WTC11 (cell line): Measurements from ENCODE around the gene KLRB1. TPM values are rescaled to one million over a fixed set of nuclear protein-coding genes. Genes with fewer than 3 reads are reported as not detected.

Experiments used
- ATAC-seq: fragments of 200-7000 bp; cut with Tn5 transposase; 2 replicates; pipeline ENCODE4 v1.10.0; 2021; ENCODE audit warnings: mild to moderate bottlenecking, moderate library complexity
- CTCF ChIA-PET: fragments of 300-600 bp; sonication (Branson Sonifier 250); formaldehyde crosslinking; loops from one replicate; lab custom pipeline; 2021; ENCODE audit warnings: antibody characterized with exemption; lab: Charles Lee
- POLR2A ChIA-PET: fragments of 350-600 bp; sonication (Branson Sonifier 250); formaldehyde crosslinking; loops from one replicate; lab custom pipeline; 2021; ENCODE audit warnings: antibody characterized with exemption; lab: Charles Lee
- DNase-seq: peaks from one replicate; pipeline ENCODE4 v3.0.0; 2021; ENCODE audit warnings: low spot score
- H3K27ac Mint-ChIP-seq: 2 replicates; pipeline ENCODE4 v1.8.0; 2021; ENCODE audit warnings: mixed read lengths
- H3K27me3 Mint-ChIP-seq: 2 replicates; pipeline ENCODE4 v1.8.0; 2021; ENCODE audit warnings: low read depth, mild to moderate bottlenecking, moderate library complexity, mixed read lengths
- H3K36me3 Mint-ChIP-seq: 2 replicates; pipeline ENCODE4 v1.8.0; 2021; ENCODE audit warnings: mixed read lengths
- H3K4me1 Mint-ChIP-seq: 2 replicates; pipeline ENCODE4 v1.8.0; 2022; ENCODE audit warnings: mixed read lengths
- H3K4me3 Mint-ChIP-seq: 2 replicates; pipeline ENCODE4 v1.8.0; 2021; ENCODE audit warnings: mild to moderate bottlenecking, moderate library complexity, mixed read lengths
- H3K9me3 Mint-ChIP-seq: 2 replicates; pipeline ENCODE4 v1.8.0; 2021; ENCODE audit warnings: mixed read lengths
- CTCF ChIP-seq: fragments of 200-600 bp; IDR thresholded peaks from 2 replicates; pipeline ENCODE4 v1.8.0; 2022; ENCODE audit warnings: antibody characterized with exemption
- ERG ChIP-seq: fragments of 250-450 bp; sonication (Bioruptor Pico); IDR thresholded peaks from 2 replicates; pipeline ENCODE4 v1.8.0; 2021; ENCODE audit warnings: mild to moderate bottlenecking
- MLX ChIP-seq: sonication (generic); formaldehyde crosslinking; IDR thresholded peaks from 2 replicates; pipeline ENCODE4 v1.8.1; 2023; ENCODE audit warnings: mild to moderate bottlenecking, missing genetic modification reagents, moderate library complexity
- MXD4 ChIP-seq: fragments of 250-450 bp; sonication (Bioruptor Pico); IDR thresholded peaks from 2 replicates; pipeline ENCODE4 v1.8.0; 2021; ENCODE audit warnings: mild to moderate bottlenecking, moderate library complexity, borderline replicate concordance
- NFATC4 ChIP-seq: fragments of 250-450 bp; sonication (Bioruptor Pico); IDR thresholded peaks from 2 replicates; pipeline ENCODE4 v1.9.0; 2021; ENCODE audit warnings: mild to moderate bottlenecking
- NR2C2 ChIP-seq: sonication (generic); formaldehyde crosslinking; IDR thresholded peaks from 2 replicates; pipeline ENCODE4 v1.8.0; 2022; ENCODE audit warnings: mild to moderate bottlenecking, missing genetic modification reagents
- PRDM15 ChIP-seq: sonication (generic); formaldehyde crosslinking; IDR thresholded peaks from 2 replicates; pipeline ENCODE4 v1.8.0; 2022; ENCODE audit warnings: missing genetic modification reagents
- ZNF416 ChIP-seq: fragments of 250-450 bp; sonication (Bioruptor Pico); IDR thresholded peaks from 2 replicates; pipeline ENCODE4 v1.9.0; 2021; ENCODE audit warnings: mild to moderate bottlenecking, inconsistent platforms
- ZNF425 ChIP-seq: fragments of 250-450 bp; sonication (Bioruptor Pico); conservative IDR thresholded peaks from 2 replicates; pipeline ENCODE4 v1.9.0; 2021; ENCODE audit warnings: mild to moderate bottlenecking
- total RNA-seq: library from RNA; stranded (reverse); gene quantifications from 3 replicates; pipeline ENCODE4 v1.2.3, GENCODE V29; 2021
- TF ChIP-seq, protein P1 (sequence below): sonication (generic); formaldehyde crosslinking; IDR thresholded peaks from 2 replicates; pipeline ENCODE4 v1.8.1; 2023; ENCODE audit warnings: mild to moderate bottlenecking, missing genetic modification reagents
- TF ChIP-seq, protein P2 (sequence below): sonication (generic); formaldehyde crosslinking; IDR thresholded peaks from 2 replicates; pipeline ENCODE4 v1.8.1; 2022; ENCODE audit warnings: low read depth, missing genetic modification reagents, borderline replicate concordance

The KLRB1 gene
- total RNA-seq, 1 experiment from 2014 or later = not detected

GRCh38 chr12:9636150-9636850, 28.6 kb upstream of the KLRB1 start (continued):
- no peak for TF ChIP-seq ZNF425 (CRISPR knock-in tag)
- no peak for TF ChIP-seq ZNF416

DNA sequence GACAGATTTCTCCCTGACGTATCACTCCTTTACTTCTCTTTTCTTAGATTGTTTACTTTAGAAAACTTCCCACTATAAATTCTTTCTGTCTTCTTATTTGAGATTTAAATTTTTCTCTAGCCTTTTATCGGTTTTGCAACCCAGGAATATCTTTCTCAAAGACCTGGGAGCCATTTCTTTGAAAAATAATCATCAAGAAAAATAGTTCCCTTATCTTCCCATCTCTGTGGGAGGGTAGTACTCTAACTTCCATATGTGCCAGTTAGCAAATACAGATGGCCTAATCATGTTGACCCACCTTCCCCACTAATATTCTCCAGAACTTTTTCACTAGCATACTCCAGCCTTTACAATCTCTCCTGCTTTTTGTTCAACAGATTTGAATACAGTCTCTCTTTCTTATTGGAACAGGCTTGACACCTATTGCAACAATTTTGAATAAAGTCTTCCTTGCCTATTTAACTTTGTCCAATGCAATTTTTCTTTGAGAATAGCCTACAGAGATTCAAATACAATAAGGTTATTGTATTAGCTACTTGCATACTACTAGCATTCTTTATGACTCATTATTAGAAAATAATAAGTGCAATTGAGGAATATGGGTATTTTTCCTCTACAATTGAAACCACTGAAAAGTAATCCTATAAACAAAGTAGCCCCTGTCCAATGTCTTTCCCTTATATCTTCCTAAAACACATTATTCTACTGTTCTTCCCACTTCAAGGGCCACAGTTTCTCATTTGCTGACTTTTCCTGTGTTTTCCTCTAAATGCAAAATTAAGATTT, 27.4 kb upstream of the KLRB1 start:
- H3K9me3 Mint-ChIP-seq = peaks cover 63% of the 10 kb centered on the region
- no peaks in the 10 kb centered on the region; the same call in 1 of the 2 replicates for H3K27me3 Mint-ChIP-seq
- DNase-seq = no peak
- H3K36me3 Mint-ChIP-seq = peaks cover 49% of the 10 kb centered on the region
- POLR2A ChIA-PET = no interaction called here
- no peaks in the 10 kb centered on the region for H3K4me1 Mint-ChIP-seq
- TF ChIP-seq, protein P1, sequence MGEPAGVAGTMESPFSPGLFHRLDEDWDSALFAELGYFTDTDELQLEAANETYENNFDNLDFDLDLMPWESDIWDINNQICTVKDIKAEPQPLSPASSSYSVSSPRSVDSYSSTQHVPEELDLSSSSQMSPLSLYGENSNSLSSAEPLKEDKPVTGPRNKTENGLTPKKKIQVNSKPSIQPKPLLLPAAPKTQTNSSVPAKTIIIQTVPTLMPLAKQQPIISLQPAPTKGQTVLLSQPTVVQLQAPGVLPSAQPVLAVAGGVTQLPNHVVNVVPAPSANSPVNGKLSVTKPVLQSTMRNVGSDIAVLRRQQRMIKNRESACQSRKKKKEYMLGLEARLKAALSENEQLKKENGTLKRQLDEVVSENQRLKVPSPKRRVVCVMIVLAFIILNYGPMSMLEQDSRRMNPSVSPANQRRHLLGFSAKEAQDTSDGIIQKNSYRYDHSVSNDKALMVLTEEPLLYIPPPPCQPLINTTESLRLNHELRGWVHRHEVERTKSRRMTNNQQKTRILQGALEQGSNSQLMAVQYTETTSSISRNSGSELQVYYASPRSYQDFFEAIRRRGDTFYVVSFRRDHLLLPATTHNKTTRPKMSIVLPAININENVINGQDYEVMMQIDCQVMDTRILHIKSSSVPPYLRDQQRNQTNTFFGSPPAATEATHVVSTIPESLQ (CRISPR knock-in tag) = no peak
- TF ChIP-seq, protein P2, sequence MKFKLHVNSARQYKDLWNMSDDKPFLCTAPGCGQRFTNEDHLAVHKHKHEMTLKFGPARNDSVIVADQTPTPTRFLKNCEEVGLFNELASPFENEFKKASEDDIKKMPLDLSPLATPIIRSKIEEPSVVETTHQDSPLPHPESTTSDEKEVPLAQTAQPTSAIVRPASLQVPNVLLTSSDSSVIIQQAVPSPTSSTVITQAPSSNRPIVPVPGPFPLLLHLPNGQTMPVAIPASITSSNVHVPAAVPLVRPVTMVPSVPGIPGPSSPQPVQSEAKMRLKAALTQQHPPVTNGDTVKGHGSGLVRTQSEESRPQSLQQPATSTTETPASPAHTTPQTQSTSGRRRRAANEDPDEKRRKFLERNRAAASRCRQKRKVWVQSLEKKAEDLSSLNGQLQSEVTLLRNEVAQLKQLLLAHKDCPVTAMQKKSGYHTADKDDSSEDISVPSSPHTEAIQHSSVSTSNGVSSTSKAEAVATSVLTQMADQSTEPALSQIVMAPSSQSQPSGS (CRISPR knock-in tag) = no peak
- no peak for TF ChIP-seq MLX (CRISPR knock-in tag)
- TF ChIP-seq CTCF = no peak
- TF ChIP-seq NR2C2 (CRISPR knock-in tag) = no peak
- no peak for TF ChIP-seq MXD4
- TF ChIP-seq ERG (CRISPR knock-in tag) = no peak
- TF ChIP-seq PRDM15 = no peak
- no peak for TF ChIP-seq NFATC4 (CRISPR knock-in tag)
- TF ChIP-seq, all 79 proteins: peak for 0
- no peak for ATAC-seq
- H3K27ac Mint-ChIP-seq = no peak overlapping the region
- no peak overlapping the region for H3K4me3 Mint-ChIP-seq
- CTCF ChIA-PET = interaction anchor here (1.7 kb wide), 2 partner anchors 73 kb away, joined by 7 to 8 read pairs; no protein-coding TSS in a partner anchor
